Measurements from ENCODE around the gene OMA1.

DNA sequence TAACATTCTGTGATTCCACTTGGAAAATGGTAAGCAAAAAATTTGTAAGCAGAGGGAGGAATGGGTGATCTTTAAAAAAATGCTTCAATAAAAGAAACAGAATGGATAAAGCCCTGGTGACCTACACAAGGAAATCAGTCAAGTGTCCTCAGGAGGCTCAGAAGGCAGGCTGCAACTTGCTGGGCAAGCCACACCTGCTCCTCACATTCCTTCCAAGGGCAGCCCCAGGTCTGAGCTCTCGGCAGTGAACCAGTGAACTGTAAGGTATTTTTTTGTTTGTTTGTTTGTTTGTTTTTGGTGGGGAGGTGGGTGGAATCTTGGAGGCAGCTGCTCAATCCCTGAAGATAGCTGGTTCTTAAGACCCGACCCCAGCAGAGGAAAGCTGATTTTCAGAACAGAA lies 26.2 kb upstream of the OMA1 start:
- no peak for TF ChIP-seq YY1 (IDR thresholded peaks at IDR 0.05; ENCODE audit: extremely low read depth, insufficient replicate concordance, low read depth, low read length)
- TF ChIP-seq, protein P1, sequence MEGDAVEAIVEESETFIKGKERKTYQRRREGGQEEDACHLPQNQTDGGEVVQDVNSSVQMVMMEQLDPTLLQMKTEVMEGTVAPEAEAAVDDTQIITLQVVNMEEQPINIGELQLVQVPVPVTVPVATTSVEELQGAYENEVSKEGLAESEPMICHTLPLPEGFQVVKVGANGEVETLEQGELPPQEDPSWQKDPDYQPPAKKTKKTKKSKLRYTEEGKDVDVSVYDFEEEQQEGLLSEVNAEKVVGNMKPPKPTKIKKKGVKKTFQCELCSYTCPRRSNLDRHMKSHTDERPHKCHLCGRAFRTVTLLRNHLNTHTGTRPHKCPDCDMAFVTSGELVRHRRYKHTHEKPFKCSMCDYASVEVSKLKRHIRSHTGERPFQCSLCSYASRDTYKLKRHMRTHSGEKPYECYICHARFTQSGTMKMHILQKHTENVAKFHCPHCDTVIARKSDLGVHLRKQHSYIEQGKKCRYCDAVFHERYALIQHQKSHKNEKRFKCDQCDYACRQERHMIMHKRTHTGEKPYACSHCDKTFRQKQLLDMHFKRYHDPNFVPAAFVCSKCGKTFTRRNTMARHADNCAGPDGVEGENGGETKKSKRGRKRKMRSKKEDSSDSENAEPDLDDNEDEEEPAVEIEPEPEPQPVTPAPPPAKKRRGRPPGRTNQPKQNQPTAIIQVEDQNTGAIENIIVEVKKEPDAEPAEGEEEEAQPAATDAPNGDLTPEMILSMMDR (IDR thresholded peaks at IDR 0.05 in 2 of 3, conservative IDR thresholded peaks at IDR 0.05 in 1 of 3; ENCODE audit: borderline replicate concordance in 1 of 3, insufficient read depth in 1 of 3, low read depth in 2 of 3, low read length in 2 of 3): no peak
- no peak for TF ChIP-seq EZH2 (IDR thresholded peaks at IDR 0.05)

Data from HCT116 (cell line).